Panc1 (cell line): ENCODE measurements around the gene CDRT4. TPM values are rescaled to one million over a fixed set of nuclear protein-coding genes. Genes with fewer than 3 reads are reported as not detected.

Source experiments
- ATAC-seq: fragments of 200-7000 bp; cut with Tn5 transposase; 2 replicates; pipeline ENCODE4 v1.9.1; 2020; ENCODE audit warnings: mild to moderate bottlenecking, moderate library complexity
- BruUV-seq: library from RNA; stranded (reverse); fragments of 400-500 nt; replicated peaks from 2 replicates; lab custom pipeline; 2021; lab: Mats Ljungman, UMichigan
- CTCF ChIA-PET: fragments of 300-600 bp; sonication (Branson Sonifier 250); formaldehyde crosslinking; loops from one replicate; lab custom pipeline; 2022; ENCODE audit warnings: antibody characterized with exemption; lab: Charles Lee
- POLR2A ChIA-PET: fragments of 300-600 bp; sonication (Branson Sonifier 250); formaldehyde crosslinking; loops from one replicate; lab custom pipeline; 2022; ENCODE audit warnings: antibody characterized with exemption; lab: Charles Lee
- DNase-seq: peaks from one replicate; pipeline ENCODE4 v3.0.0-alpha.2; 2010; ENCODE audit warnings: low read depth, low spot score
- H3K27ac ChIP-seq: 2 replicates; pipeline ENCODE4 v1.5.1; 2011; ENCODE audit warnings: mild to moderate bottlenecking, low read length, inconsistent platforms
- H3K27me3 ChIP-seq: fragments of 200-500 bp; sonication (Bioruptor generic); 2 replicates; pipeline ENCODE4 v1.6.0; 2014; ENCODE audit warnings: low read length, inconsistent platforms; ENCODE audit not compliant: control insufficient read depth, insufficient read depth
- H3K36me3 ChIP-seq: fragments of 200-500 bp; sonication (Bioruptor generic); 2 replicates; pipeline ENCODE4 v1.5.1; 2014; ENCODE audit warnings: inconsistent platforms, mild to moderate bottlenecking, low read length, moderate library complexity; ENCODE audit not compliant: control insufficient read depth, insufficient read depth
- H3K4me1 ChIP-seq: 2 replicates; pipeline ENCODE4 v1.5.1; 2011; ENCODE audit warnings: inconsistent platforms, mild to moderate bottlenecking, low read length, moderate library complexity; ENCODE audit not compliant: control insufficient read depth, insufficient read depth
- H3K4me3 ChIP-seq, 2 experiments: 2 replicates each; pipeline ENCODE4 v1.5.1; 2011 to 2012; ENCODE audit warnings: low read depth in 2 of 2, low read length in 2 of 2, mild to moderate bottlenecking in 2 of 2, inconsistent platforms in 1 of 2, moderate library complexity in 1 of 2
- H3K9me3 ChIP-seq: fragments of 200-500 bp; sonication (Bioruptor generic); 2 replicates; pipeline ENCODE4 v1.5.1; 2014; ENCODE audit warnings: low read depth, mild to moderate bottlenecking, inconsistent platforms, low read length, moderate library complexity; ENCODE audit not compliant: control insufficient read depth, insufficient read depth
- POLR2AphosphoS5 ChIP-seq: IDR thresholded peaks from 2 replicates; pipeline ENCODE4 v1.6.1; 2012; ENCODE audit warnings: mild to moderate bottlenecking, low read depth, low read length, moderate library complexity
- SIN3A ChIP-seq: IDR thresholded peaks from 2 replicates; pipeline ENCODE4 v1.6.1; 2012; ENCODE audit warnings: low read depth, mild to moderate bottlenecking, low read length, moderate library complexity, borderline replicate concordance; ENCODE audit not compliant: insufficient read depth
- TCF7L2 ChIP-seq: IDR thresholded peaks from 2 replicates; pipeline ENCODE4 v1.6.1; 2011; ENCODE audit warnings: mild to moderate bottlenecking, low read depth, low read length, inconsistent platforms
- in situ Hi-C: cut with HindIII; loops from 2 replicates; pipeline ENCODE4 v1.10.0; 2016; ENCODE audit warnings: low sequenced_read_pairs, low pct_unique_long_range_greater_than_20kb
- intact Hi-C: fragments of 100-400 bp; cut with micrococcal nuclease; formaldehyde crosslinking; loops from one replicate; pipeline ENCODE4 v1.10.0; 2022; ENCODE audit not compliant: unreplicated experiment
- total RNA-seq: library from RNA; stranded (reverse); gene quantifications from one replicate; pipeline ENCODE4 v1.2.1, GENCODE V29; 2021; ENCODE audit not compliant: unreplicated experiment
- TF ChIP-seq, protein P1 (sequence below), 2 experiments: IDR thresholded peaks; 2 replicates each; pipeline ENCODE4 v1.6.1; 2011 to 2012; ENCODE audit warnings: low read depth in 2 of 2, control low read depth in 1 of 2, low read length in 1 of 2, mild to moderate bottlenecking in 1 of 2, moderate library complexity in 1 of 2; ENCODE audit not compliant: insufficient read depth in 1 of 2
- TF ChIP-seq, protein P2 (sequence below): fragments of 450-650 bp; IDR thresholded peaks from 2 replicates; pipeline ENCODE4 v1.5.1; 2017; ENCODE audit warnings: mild to moderate bottlenecking

The CDRT4 gene
- total RNA-seq, 1 experiment from 2014 or later: 2.8 TPM

DNA sequence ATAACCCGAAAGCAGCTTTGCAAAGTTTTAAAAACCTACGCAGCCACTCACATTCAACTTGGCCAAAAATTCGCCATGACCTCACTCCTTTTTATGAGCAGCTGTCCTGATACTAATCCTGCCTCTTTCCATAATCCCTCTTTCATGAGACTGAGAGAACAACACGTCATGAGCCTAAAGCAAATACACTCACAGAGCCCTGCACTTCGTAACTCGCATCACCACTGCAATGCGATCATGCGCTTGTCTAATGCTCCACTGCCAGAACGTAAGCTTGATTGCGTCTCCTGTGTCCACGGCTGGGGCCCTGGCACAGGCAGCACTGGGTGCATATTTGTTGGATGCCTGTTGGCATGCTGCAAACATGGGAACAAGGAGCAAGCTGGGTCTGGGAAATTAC lies 36.2 kb downstream of the CDRT4 start:
- intact Hi-C loops: no loop called here
- Histone ChIP-seq H3K36me3 (no peaks in the 10 kb centered on the region), H3K9me3 (no peaks in the 10 kb centered on the region), H3K4me1 (no peaks in the 10 kb centered on the region), H3K27ac (no peak overlapping the region), H3K4me3 (no peak overlapping the region), H3K27me3 (no peaks in the 10 kb centered on the region)
- POLR2A ChIA-PET: no interaction called here
- no TSS peak for BruUV-seq
- in situ Hi-C loops: no loop called here
- TF ChIP-seq SIN3A (no peak), POLR2AphosphoS5 (no peak), TCF7L2 (no peak)
- TF ChIP-seq, protein P1, sequence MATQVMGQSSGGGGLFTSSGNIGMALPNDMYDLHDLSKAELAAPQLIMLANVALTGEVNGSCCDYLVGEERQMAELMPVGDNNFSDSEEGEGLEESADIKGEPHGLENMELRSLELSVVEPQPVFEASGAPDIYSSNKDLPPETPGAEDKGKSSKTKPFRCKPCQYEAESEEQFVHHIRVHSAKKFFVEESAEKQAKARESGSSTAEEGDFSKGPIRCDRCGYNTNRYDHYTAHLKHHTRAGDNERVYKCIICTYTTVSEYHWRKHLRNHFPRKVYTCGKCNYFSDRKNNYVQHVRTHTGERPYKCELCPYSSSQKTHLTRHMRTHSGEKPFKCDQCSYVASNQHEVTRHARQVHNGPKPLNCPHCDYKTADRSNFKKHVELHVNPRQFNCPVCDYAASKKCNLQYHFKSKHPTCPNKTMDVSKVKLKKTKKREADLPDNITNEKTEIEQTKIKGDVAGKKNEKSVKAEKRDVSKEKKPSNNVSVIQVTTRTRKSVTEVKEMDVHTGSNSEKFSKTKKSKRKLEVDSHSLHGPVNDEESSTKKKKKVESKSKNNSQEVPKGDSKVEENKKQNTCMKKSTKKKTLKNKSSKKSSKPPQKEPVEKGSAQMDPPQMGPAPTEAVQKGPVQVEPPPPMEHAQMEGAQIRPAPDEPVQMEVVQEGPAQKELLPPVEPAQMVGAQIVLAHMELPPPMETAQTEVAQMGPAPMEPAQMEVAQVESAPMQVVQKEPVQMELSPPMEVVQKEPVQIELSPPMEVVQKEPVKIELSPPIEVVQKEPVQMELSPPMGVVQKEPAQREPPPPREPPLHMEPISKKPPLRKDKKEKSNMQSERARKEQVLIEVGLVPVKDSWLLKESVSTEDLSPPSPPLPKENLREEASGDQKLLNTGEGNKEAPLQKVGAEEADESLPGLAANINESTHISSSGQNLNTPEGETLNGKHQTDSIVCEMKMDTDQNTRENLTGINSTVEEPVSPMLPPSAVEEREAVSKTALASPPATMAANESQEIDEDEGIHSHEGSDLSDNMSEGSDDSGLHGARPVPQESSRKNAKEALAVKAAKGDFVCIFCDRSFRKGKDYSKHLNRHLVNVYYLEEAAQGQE (IDR thresholded peaks at IDR 0.05; ENCODE audit: insufficient read depth in 1 of 2, low read depth in 2 of 2, low read length in 1 of 2): no peak
- TF ChIP-seq, protein P2, sequence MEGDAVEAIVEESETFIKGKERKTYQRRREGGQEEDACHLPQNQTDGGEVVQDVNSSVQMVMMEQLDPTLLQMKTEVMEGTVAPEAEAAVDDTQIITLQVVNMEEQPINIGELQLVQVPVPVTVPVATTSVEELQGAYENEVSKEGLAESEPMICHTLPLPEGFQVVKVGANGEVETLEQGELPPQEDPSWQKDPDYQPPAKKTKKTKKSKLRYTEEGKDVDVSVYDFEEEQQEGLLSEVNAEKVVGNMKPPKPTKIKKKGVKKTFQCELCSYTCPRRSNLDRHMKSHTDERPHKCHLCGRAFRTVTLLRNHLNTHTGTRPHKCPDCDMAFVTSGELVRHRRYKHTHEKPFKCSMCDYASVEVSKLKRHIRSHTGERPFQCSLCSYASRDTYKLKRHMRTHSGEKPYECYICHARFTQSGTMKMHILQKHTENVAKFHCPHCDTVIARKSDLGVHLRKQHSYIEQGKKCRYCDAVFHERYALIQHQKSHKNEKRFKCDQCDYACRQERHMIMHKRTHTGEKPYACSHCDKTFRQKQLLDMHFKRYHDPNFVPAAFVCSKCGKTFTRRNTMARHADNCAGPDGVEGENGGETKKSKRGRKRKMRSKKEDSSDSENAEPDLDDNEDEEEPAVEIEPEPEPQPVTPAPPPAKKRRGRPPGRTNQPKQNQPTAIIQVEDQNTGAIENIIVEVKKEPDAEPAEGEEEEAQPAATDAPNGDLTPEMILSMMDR: no peak
- ATAC-seq (no peak), DNase-seq (no peak)
- CTCF ChIA-PET: no interaction called here

DNA sequence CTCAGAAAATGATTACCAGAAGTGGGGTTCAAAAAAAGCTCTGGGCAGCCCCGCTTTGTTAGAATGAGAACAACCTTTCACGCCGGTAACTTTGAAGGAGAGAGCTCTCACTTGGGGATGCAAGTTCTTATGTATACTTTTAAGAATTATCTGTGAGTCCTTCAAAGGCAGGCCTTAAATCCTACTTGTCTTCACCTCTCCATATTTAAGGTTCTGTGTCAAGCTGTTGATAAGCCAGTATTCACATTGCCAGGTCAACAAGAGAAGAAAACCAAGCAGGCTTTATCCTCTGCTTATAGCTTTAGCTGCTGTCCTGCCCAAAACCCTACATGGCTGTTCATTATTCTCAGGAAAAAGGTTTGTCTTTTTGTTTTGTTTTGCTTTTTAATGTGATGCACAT lies 42.9 kb downstream of the CDRT4 start:
- ChIA-PET CTCF (no interaction called here), POLR2A (no interaction called here)
- TF ChIP-seq, protein P2: no peak
- TF ChIP-seq SIN3A (no peak), POLR2AphosphoS5 (no peak), TCF7L2 (no peak)
- TF ChIP-seq, protein P1 (IDR thresholded peaks at IDR 0.05; ENCODE audit: insufficient read depth in 1 of 2, low read depth in 2 of 2, low read length in 1 of 2): no peak
- no TSS peak for BruUV-seq
- ATAC-seq (no peak), DNase-seq (no peak)
- H3K9me3 ChIP-seq: no peaks in the 10 kb centered on the region
- no peak overlapping the region for H3K27ac ChIP-seq
- intact Hi-C loops (no loop called here), in situ Hi-C loops (no loop called here)
- H3K4me3 ChIP-seq: no peak overlapping the region
- H3K27me3 ChIP-seq: no peaks in the 10 kb centered on the region; the same call in 1 of the 2 replicates
- H3K4me1 ChIP-seq: no peaks in the 10 kb centered on the region
- no peaks in the 10 kb centered on the region for H3K36me3 ChIP-seq
